Limb (tissue), 2 donors: ENCODE results near the gene TP53TG5.
"Not testable (repeated sequence)": the region's sequence is repeated elsewhere in the genome, so short reads cannot be mapped to it uniquely, and the experiment has no call there.

Experiments
- DNase-seq, 2 donors: peaks; one replicate each; pipeline ENCODE4 v3.0.0-alpha.2; 2016; ENCODE audit errors: extremely low spot score in 2 of 2

The TP53TG5 gene

DNA sequence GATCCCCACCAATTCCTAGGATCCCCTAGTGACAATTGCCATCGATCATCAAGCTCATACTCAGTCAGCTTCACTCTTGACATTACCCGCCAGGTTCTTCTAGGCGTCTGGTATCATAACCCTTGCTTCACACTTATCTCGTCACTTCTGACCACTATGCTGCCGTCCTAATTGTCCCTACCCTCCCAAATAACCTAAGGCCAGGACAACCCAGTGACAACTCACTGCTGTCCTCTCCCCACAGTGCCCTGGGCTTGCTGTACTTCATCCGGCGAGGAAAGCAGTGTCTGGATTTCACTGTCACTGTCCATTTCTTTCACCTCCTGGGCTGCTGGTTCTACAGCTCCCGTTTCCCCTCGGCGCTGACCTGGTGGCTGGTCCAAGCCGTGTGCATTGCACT lies 11.5 kb downstream of the TP53TG5 start:
- DNase-seq: no peak

DNA sequence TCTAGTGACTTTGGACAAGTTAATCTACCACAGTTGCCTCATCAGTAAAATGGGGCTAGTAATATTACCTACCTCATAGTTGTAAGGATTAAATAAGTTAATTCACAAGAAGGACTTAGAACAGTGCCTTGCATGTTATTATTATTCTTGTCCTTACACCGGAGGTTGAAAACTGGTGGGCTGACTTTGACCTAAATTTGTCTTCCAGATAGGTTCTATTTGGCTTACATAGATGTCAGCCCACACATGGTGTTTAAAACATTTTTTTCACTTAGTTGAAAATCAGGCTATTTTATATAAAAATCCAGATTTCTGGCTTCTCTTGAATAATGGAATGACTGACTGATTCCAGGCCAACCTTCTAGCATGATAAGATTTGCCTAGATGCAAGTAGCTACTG lies 11.9 kb downstream of the TP53TG5 start:
- DNase-seq: no peak

DNA sequence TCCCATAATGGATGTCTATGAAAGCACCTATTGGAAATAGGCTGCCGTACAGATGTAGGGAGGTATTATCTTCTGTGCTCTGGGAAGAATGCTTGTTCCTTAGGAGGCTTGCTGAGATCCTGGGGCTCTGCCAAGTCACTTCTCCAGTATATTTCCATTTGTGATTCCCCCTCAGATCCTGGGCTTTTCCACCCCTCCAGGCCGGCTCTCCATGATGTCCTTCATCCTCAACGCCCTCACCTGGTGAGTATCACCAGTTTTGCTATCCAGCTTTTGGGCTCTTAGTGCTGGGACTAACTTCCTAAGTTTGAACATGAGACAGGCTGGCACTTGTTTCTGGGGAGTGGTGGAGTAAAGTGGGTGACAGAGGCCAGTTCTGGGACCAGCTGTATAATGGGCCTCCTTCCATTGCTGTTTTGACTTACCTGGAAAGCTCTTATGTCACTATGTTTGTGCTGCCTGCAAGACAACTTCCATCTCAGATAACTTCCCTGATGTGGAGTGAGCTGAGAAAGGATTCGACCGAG lies 12.6 kb downstream of the TP53TG5 start:
- DNase-seq: no peak

DNA sequence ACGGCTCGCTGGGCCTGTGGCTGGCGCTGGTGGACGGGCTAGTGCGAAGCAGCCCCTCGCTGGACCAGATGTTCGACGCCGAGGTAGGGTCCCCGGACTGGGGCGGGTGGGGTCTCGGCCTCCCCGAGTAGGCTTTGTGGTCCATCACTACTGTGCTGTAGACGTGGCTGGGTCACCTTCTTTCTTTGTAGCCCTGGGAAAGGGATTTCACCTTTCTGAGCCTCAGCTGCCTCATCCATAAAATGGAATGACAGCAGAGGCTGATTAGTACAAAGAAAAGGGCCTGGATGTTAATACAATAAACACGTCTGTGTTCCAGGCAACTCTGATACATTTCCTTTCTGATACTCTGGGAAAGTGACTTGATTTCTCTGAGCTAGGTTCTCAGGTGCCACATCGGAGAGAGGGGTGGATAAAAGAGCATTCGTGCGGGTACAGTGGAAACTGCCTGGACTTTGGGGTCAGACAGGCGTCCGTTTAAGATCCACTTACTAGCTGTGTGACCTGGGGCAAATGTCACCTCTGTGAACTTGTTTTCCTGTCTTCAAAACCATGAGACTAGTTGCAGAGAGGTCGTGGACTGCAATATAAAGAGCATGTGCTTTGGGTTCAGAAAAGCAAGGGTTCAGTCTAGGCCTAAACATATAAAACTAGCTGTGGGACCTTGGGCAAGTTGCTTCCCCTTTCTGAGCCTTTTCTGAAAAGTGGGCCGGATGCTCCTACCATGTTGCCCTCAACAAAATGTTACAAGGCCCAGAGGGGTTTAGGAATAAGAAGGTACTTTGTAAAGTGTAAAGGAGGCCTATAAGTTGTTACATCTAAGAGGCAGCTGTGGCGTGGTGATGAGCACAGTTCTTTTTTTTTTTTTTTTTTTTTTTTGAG lies 14.3 kb downstream of the TP53TG5 start:
- DNase-seq: no peak

DNA sequence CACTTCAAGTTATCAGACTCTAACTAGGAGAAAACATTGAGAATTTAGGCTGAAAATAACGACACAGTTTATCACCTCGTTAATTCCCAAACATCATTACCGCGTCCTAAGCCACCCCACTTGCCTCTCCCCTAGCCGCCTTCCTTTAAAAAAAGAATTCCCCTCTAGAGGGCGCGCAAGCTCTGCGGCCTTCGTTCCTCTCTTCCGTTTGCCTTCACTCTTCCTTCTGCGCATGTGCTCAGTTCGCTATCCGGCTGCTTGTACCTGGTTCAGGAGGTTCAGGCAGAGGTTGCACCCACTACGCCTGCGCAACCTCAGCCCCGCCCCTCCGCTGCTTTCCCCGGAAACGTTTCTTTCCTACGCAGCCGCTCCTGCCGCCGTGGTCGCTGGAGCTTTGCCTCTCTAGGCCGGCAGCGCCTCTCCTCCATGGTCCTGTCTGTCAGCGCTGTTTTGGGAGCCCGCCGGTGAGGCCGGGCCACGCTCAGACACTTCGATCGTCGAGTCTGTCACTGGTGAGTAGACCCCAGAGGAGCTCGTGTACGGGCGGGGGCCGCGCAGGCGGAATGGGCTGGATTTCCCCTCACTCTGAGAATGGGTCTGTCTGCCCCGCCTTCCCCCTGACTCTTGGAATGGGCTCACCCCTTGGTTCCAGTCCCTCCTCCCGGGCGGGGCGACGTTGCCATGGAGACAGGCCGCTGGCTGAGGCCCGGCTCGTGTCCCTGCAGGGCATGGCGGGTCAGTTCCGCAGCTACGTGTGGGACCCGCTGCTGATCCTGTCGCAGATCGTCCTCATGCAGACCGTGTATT lies 15.1 kb downstream of the TP53TG5 start, which contains the start of gene SYS1:
TSS of gene SYS1 (plus strand) at position 353 of the 807 bp plus-strand sequence. CDS start at position 729, 376 bp downstream.
- DNase-seq: peak; percentile 99

DNA sequence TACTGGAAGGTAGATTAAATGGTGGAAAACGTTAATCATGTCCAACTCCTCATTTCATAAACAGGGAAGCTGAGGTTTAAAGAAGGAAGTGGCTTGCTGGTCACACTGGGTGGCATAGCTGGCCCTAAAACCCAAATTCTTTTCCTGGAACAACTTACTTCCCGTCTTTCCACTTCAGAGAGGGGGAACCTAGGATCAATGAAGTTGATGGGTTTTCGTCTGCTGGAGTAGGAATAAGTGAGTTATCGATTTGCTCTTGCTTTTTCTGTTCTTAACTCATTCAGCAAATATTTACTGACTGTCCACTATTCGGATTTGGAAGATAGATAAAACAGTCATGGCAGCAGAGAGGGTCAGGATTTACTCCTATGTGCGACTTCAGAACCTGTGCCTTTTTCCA lies 16.3 kb downstream of the TP53TG5 start:
- no peak for DNase-seq

DNA sequence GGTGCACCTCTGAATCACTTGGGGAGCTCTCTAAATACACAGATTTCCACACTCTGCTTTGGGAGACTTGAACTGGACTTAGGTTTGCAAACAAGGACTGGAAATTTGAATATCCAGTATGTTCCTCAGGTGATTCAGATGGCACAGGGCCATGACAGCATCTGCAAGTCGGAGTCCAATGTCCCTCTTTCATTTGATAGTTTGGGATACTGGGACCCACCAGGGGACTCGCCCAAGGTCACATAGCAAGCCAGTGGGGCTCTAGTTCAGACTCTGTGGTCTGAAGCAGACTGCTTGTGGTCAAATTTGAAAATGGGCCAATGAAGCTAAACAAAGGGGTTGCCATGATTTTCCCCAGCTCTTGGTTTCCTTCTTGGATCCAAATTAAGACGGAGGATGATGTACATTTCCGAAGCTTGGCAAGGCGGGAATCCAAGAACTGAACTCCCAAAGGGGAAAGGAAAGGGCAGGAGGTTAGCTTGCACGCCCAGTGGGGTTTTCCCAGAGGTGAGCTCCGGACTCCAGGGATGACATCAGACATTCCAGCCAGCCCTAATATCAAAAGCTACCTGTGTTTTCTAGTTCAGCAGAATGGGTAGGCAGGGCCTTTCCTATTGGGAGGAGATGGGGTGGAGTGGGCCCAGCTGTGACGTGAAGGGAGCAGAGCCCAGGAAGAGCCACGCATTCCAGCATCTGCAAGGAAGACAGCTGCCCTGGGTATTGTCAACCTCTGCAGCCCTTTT lies 18.5 kb downstream of the TP53TG5 start:
- no peak for DNase-seq

DNA sequence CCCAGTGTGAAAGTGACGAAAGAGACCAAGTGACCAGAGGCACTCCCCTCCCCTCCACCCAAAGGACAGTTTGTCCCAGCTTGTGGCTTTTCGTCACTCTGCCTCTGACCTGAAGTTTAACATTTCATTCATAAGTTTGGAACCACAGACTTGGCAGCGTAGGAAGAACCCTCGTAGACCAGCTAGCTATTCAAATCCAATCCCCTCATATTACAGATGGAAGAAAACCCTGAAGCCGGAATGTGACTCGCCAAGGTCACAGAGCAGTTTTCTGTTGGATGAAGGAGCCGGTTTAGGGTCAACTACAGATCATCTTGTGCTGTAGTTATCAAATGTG lies 19.1 kb downstream of the TP53TG5 start:
- DNase-seq: no peak

DNA sequence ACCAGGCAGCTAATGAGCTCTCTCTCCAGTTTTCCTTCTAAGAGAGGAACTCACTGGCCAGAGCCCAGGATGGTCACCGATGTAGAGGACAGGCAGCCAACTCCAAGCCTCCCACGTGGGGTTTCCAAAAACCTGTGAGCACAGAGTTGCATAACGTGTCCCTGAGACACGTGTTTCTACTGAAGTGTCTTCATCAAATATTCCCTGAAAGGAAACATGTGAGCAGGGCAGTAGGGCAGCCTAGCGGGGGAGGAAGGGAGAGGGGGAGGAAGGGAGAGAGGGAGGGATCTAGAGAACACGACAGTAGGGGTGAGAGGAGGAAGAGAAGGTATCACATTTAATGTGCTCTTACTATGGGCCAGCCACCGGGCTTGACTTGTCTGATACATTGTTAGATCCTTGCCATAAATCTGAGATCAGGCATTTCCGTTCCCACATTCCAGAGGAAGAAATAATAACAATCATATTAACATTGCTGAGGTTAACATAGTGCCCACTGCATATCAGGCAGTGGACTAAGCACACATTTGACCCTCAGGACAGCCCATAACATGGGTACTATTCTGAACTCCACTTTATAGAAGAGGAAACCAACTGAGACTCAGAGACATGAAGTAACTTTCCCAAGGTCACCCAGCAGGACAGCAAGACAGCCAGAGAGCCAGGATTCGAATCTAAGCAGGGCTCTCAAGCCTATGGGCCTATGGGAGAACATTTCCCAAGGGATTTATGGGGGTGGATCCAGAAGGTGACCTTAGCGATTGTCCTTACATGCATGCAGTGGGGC lies 19.6 kb downstream of the TP53TG5 start:
- no peak for DNase-seq

DNA sequence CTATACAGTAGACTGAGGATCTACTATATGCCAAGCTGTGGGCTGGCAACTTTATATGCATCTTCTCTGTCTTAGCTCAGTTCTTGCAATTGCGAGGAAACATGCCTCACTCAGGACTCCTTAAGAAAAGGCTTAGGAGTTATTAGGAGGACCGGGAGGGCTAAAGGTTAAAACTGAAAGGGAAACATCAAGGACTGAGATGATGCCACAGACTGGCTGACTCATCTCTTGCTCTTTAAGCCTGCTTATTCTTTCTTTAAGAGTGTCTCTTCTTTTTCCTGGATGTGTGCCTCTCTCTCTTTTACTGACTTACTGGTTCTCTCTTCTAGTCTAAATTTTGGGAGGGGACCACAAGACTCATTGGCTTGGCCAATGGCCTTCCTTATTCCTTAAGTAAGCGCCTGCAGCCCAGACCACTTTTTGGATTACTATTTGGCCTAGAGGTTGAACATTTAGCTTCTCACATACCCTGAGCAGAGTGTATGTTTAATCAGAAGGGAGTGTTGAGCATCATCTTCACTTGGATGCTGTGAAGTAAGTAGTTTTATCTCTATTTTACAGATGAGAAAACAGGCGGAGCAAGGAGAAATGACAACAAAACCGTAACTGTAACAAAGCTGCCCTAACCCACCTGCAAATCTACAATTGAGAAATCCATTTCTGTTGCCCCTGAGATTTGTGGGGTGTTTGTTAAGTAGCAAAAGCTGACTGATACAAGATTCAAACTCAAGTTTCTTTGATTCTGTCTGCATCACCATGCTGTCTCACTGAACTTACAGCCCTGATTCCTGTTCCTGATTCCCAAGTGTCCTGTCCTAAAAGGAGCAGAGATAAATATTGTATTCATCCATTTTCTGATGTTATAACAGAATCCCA lies 22.7 kb downstream of the TP53TG5 start:
- DNase-seq: no peak

DNA sequence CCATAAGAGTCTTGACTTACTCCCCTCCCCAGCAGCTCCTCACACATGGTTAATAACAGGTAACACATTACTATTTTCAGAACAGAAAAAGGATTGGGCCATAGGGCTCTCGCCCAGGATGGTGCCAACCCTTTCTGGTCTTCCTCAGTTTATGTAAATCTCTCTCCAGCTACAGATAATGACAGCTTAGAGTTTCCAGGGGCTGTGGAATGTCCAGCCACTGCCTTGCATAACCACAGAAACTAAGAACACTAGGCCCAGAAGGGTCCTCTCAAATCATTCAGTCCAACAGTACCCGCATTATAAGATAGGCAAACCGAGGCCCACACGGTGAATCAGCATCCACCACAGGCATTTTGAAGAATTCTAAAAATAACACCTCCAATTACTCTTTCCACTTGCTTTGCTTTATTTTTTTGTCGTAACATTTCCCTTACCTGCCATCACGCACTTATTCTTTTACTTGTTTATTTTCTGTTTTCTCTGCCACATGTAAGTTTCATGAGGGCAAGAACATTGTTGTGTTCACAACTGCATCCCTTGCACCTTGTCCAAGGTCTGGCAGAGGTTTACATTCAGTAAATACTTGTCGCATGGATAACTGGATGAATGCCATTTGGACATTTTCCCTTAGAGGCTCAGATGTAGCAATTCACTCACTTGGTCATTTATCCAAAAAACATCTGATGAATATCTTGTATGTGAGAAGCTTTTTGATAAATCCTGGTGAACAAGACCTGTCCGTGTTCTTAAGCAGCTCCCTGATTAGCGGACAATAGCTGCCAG lies 23.5 kb downstream of the TP53TG5 start:
- no peak for DNase-seq

DNA sequence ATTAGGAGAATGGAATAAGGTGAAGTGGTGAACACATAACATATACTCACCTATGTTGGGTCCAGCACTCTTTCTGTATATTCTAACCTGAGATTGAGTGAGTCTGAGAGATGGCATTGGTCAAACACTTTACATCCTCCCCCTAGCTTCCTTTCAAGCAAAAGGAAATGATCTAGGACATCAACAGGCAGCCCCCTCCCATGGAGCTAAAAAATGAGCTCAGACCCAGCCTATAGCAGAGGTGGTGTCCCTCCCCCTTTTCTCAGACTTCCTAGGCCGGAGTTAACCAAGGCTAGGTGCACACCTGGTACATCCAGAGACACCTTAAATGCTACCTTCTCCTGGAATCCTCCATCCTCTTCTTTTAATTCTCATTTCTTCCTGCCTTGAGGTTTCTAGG lies 24.4 kb downstream of the TP53TG5 start:
- no peak for DNase-seq

DNA sequence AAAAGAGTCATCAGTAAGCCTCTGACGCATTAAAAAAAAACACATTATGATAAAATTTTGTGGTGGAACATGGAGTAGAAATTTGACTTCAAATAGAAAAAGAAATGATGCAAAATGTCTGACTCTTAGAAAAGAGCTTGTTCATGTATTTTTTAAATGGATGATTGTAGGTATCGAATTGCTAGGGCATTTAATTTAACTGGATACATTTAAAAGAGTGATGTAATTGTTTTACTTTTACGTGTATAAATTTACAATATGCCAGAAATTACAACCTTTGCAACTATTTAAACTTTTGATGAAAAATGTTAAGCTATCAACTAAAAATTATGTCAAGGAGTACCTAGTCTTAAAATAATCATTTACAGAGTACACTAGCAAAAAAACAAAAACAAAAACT lies 25.4 kb downstream of the TP53TG5 start:
- DNase-seq: no peak

DNA sequence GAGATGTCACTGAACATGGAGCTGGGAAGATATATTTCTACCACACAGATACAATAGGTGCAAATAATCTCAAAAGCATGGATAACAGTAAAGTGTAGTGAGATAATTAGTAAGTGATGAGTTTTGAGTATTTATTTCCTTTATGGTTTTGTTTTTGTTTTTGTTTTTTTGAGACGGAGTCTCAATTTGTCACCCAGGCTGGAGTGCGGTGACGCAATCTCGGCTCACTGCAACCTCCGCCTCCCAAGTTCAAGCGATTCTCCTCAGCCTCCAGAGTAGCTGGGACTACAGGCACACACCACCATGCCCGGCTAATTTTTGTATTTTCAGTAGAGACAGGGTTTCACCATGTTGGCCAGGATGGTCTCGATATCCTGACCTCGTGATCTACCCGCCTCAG lies 27.3 kb downstream of the TP53TG5 start:
- not testable (repeated sequence) for DNase-seq

DNA sequence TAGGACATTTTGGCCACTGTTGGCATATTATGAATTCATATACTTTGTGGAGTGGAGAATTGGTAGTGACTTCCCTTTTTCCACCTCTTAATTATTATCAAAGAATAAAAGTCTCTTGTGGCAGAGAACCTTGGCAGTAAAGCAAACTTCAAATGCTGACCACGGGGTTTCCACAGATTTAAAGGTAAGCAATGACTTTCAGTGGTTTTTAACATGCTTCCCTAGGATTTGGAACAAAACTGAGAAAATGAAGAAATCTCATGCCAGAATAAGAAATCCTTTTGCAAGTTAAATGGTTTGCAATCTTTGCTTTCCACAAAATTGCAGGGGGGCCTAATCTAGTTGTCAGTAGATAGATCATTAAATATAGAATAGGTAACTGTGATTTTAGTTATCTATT lies 27.9 kb downstream of the TP53TG5 start:
- DNase-seq: no peak

DNA sequence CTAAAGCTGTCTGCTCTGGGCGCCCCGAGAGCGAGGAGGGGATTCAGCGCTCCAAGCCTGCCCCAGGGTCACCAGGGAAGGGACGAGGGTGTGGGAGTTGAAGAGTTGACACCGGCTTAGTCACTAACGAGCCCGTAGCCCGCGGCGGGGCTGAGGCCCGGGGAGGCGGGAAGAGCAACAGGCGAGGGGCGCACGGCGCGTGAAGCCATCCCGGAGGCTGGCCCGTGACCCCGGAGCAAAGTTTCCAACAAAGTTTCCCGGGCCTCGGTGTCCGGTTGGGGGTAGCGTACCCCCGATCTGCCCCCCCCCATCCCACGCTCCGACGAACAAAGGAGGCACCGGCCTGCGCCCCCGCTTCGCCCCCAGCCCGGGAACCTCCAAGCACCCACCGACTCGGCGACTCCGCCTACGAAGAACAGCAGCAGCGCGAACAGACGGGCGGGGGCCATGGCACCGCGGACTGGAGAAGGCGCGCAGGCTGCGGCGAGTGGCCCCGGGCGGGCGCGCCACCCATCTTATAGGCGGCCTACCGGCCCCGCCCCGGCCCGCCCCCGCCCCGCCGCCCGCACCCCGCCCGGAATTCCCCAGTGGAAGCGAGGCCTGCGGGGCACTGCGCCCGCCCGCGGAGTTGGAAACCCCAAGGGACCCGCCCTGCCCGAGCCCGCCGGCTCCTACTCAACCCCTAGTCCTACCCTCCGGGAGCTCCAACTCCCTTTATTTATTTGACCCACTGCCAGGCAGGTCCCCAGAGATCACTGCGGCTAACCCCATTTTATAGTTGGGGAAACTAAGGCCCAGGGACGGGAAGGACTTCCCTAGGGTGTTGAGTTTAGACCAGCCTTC lies 30.0 kb downstream of the TP53TG5 start, which contains the start of gene SDC4:
TSS of gene SDC4 (minus strand) at position 489 of the 843 bp plus-strand sequence. CDS start at position 449, 40 bp downstream.
- peak; percentile 34 to 69 for DNase-seq

DNA sequence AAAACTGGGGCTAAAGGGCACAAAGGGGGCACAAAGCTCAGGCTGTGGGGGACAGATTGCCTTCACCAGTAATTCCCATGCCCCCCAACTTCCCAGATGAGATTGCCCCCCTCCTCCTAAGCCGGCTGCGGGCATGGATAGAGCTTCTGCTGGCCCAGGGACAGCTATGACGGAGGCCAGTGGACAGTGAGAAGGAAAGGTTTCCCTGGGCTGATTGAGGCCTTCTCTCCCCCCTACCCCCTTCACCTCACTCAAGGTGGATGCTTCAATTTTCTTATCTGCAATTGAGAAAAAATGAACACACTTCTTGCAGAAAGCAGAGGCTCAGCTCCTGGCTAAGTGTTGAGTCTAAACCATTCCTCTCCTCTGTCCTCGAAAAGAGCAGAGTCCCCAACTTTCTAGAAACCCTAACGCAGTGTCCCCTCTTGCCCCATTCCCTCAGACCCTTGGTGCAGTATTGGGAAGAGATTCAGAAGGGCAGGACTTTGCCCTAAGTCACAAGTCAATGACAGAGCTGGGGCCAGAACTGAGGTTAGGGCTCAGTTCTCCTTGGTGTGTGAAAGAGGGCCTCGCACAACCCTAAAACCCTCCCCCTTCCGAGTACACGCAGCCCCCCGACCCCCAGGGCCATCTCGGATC lies 30.7 kb downstream of the TP53TG5 start:
- no peak for DNase-seq

DNA sequence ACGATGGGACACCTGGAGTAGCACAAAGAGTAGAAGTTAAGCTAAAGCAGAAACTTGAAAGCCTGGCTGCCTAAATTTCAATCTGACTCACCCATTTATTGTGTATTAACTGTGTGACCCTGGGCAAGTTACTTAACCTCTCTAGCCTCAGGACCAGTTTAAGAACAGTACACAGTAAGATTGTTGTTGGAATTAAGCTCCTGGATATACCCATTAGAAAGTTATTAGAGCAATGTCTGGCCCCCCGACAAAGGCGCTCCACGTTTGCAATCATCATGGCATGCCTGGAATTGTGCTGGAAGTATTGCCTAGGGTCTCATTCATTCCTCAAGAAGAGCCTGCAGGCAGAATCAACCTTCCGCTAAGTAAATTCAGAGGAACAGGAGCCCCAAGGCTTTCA lies 31.3 kb downstream of the TP53TG5 start:
- no peak for DNase-seq
